ENCODE measurements around the gene ZFP37.

DNA sequence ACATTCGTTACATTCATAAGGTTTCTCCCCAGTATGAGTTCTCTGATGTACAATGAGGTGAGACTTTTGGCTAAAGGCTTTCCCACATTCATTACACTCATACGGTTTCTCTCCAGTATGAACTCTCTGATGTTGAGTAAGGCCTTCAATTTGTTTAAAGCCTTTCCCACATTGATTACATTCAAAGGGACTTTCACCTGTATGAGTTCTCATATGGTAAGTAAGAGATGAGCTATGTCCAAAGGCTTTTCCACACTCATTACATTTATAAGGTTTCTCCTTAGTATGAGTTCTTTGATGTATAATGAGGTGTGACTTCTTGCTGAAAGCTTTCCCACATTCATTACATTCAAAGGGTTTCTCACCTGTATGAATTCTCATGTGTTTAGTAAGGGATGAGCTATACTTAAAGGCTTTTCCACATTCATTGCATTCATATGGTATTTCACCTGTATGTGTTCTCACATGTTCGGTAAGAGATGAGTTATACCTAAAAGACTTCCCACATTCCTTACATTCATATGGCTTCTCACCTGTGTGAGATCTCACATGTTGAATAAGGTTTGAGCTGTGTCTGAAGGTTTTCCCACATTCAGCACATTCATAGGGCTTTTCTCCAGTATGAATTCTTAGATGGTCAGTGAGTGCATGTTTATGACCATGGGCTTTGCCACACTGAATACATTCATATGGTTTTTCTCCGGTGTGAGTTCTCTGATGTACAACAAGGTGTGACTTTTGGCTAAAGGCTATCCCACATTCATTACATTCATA lies 13.5 kb downstream of the ZFP37 start:
- TF ChIP-seq CTCF (optimal IDR thresholded peaks at IDR 0.05 in 1 of 3, IDR thresholded peaks at IDR 0.05 in 1 of 3, conservative IDR thresholded peaks at IDR 0.05 in 1 of 3; ENCODE audit: extremely low read depth in 1 of 3, insufficient read depth in 2 of 3, low read length in 3 of 3) (no peak), EZH2 (IDR thresholded peaks at IDR 0.05; ENCODE audit: low read length) (no peak)
